Activated T-helper 2 cell treated with anti-CD3 and anti-CD28 coated beads, Interferon-gamma antibody, Interleukin-2, Interleukin-4, amounts not matched to agents 10 μg/mL and 5 μg/mL and 100 μg/mL, durations not matched to agents 14 hours and 24 hours and 36 hours (primary cell): Measurements from ENCODE around the gene SH3RF3. TPM values are rescaled to one million over a fixed set of nuclear protein-coding genes. Genes with fewer than 3 reads are reported as not detected.
A peak's percentile ranks its signal among the peaks of the same experiment; 100 is the strongest.

Experiments
- DNase-seq: peaks from one replicate; pipeline ENCODE4 v3.0.0; 2021; ENCODE audit warnings: low spot score
- H3K27ac Mint-ChIP-seq: one replicate; pipeline ENCODE4 v1.8.0; 2021; ENCODE audit warnings: mixed read lengths
- H3K27me3 Mint-ChIP-seq: one replicate; pipeline ENCODE4 v1.8.0; 2021; ENCODE audit warnings: low read depth, mixed read lengths
- H3K36me3 Mint-ChIP-seq: one replicate; pipeline ENCODE4 v1.8.0; 2021; ENCODE audit warnings: low read depth, mixed read lengths
- H3K4me1 Mint-ChIP-seq: one replicate; pipeline ENCODE4 v1.8.0; 2021; ENCODE audit warnings: low read depth, mixed read lengths
- H3K4me3 Mint-ChIP-seq: one replicate; pipeline ENCODE4 v1.8.0; 2021; ENCODE audit warnings: low read depth, mild to moderate bottlenecking, moderate library complexity, mixed read lengths
- H3K9me3 Mint-ChIP-seq: one replicate; pipeline ENCODE4 v1.8.0; 2021; ENCODE audit warnings: mixed read lengths
- intact Hi-C: fragments of 100-400 bp; cut with micrococcal nuclease; formaldehyde crosslinking; loops from one replicate; pipeline ENCODE4 v1.15.1; 2023
- total RNA-seq: library from RNA; stranded (reverse); gene quantifications from 2 replicates; pipeline ENCODE4 v1.2.3, GENCODE V29; 2022

Gene SH3RF3
- total RNA-seq, 1 donor from 2014 or later = 0.78 TPM

- Mint-ChIP-seq H3K4me3 (no peak overlapping the region), H3K4me1 (no peaks in the 10 kb centered on the region), H3K27ac (no peak overlapping the region), H3K27me3 (no peaks in the 10 kb centered on the region), H3K36me3 (no peaks in the 10 kb centered on the region), H3K9me3 (no peaks in the 10 kb centered on the region)
- intact Hi-C loops = loop anchor here (10.0 kb wide), 1 partner anchor 105 kb away; no protein-coding TSS in a partner anchor
- DNase-seq = no peak
These were observed 370.6 kb downstream of the SH3RF3 start for GRCh38 chr2:109499566-109499965.

GRCh38 chr2:109500910-109501309 lies 371.9 kb downstream of the SH3RF3 start:
- H3K27ac Mint-ChIP-seq = no peak overlapping the region
- H3K4me3 Mint-ChIP-seq = no peak overlapping the region
- no peak for DNase-seq
- H3K9me3 Mint-ChIP-seq = no peaks in the 10 kb centered on the region
- intact Hi-C loops = loop anchor here (10.0 kb wide), 1 partner anchor 156 kb away; no protein-coding TSS in a partner anchor
- H3K36me3 Mint-ChIP-seq = no peaks in the 10 kb centered on the region
- no peaks in the 10 kb centered on the region for H3K4me1 Mint-ChIP-seq
- no peaks in the 10 kb centered on the region for H3K27me3 Mint-ChIP-seq

GRCh38 chr2:109501461-109501860 lies 372.5 kb downstream of the SH3RF3 start:
- Mint-ChIP-seq H3K27ac (no peak overlapping the region), H3K4me1 (no peaks in the 10 kb centered on the region), H3K4me3 (no peak overlapping the region), H3K36me3 (no peaks in the 10 kb centered on the region), H3K9me3 (no peaks in the 10 kb centered on the region), H3K27me3 (no peaks in the 10 kb centered on the region)
- intact Hi-C loops = loop anchor here (10.0 kb wide), 1 partner anchor 157 kb away; no protein-coding TSS in a partner anchor
- no peak for DNase-seq

GRCh38 chr2:109503191-109503590 lies 374.2 kb downstream of the SH3RF3 start:
- Mint-ChIP-seq H3K27ac (no peak overlapping the region), H3K4me1 (no peaks in the 10 kb centered on the region), H3K27me3 (peaks cover under 1% of the 10 kb centered on the region), H3K36me3 (no peaks in the 10 kb centered on the region), H3K9me3 (no peaks in the 10 kb centered on the region), H3K4me3 (no peak overlapping the region)
- DNase-seq = no peak
- intact Hi-C loops = loop anchor here (10.0 kb wide), 1 partner anchor 158 kb away; no protein-coding TSS in a partner anchor

GRCh38 chr2:109507217-109507616 lies 378.2 kb downstream of the SH3RF3 start:
- H3K27me3 Mint-ChIP-seq = peaks cover 4% of the 10 kb centered on the region
- DNase-seq = no peak
- H3K27ac Mint-ChIP-seq = no peak overlapping the region
- no peaks in the 10 kb centered on the region for H3K36me3 Mint-ChIP-seq
- intact Hi-C loops = loop anchor here (10.0 kb wide), 1 partner anchor 162 kb away; no protein-coding TSS in a partner anchor
- H3K4me1 Mint-ChIP-seq = no peaks in the 10 kb centered on the region
- H3K4me3 Mint-ChIP-seq = no peak overlapping the region
- no peaks in the 10 kb centered on the region for H3K9me3 Mint-ChIP-seq

- H3K36me3 Mint-ChIP-seq = no peaks in the 10 kb centered on the region
- no peaks in the 10 kb centered on the region for H3K9me3 Mint-ChIP-seq
- H3K4me1 Mint-ChIP-seq = no peaks in the 10 kb centered on the region
- H3K27me3 Mint-ChIP-seq = peaks cover 4% of the 10 kb centered on the region
- intact Hi-C loops = loop anchor here (10.0 kb wide), 1 partner anchor 163 kb away; no protein-coding TSS in a partner anchor
- no peak for DNase-seq
- no peak overlapping the region for H3K4me3 Mint-ChIP-seq
- no peak overlapping the region for H3K27ac Mint-ChIP-seq
These were observed 378.8 kb downstream of the SH3RF3 start for GRCh38 chr2:109507828-109508227.

GRCh38 chr2:109508556-109508955 lies 379.6 kb downstream of the SH3RF3 start:
- Mint-ChIP-seq H3K4me3 (no peak overlapping the region), H3K9me3 (no peaks in the 10 kb centered on the region), H3K36me3 (no peaks in the 10 kb centered on the region), H3K4me1 (no peaks in the 10 kb centered on the region), H3K27me3 (peaks cover 4% of the 10 kb centered on the region), H3K27ac (no peak overlapping the region)
- intact Hi-C loops = loop anchor here (10.0 kb wide), 1 partner anchor 164 kb away; no protein-coding TSS in a partner anchor
- DNase-seq = no peak

GRCh38 chr2:109510136-109511028 lies 381.4 kb downstream of the SH3RF3 start:
- H3K4me1 Mint-ChIP-seq = no peaks in the 10 kb centered on the region
- intact Hi-C loops = loop anchor here (1.0 kb wide), 1 partner anchor 382 kb away; no protein-coding TSS in a partner anchor
- no peaks in the 10 kb centered on the region for H3K36me3 Mint-ChIP-seq
- H3K27me3 Mint-ChIP-seq = peaks cover 4% of the 10 kb centered on the region
- H3K4me3 Mint-ChIP-seq = no peak overlapping the region
- no peak overlapping the region for H3K27ac Mint-ChIP-seq
- H3K9me3 Mint-ChIP-seq = no peaks in the 10 kb centered on the region
- DNase-seq = peak; percentile 61

GRCh38 chr2:109511168-109511567 lies 382.2 kb downstream of the SH3RF3 start:
- H3K4me3 Mint-ChIP-seq = no peak overlapping the region
- no peak for DNase-seq
- intact Hi-C loops = no loop called here
- H3K36me3 Mint-ChIP-seq = no peaks in the 10 kb centered on the region
- H3K27ac Mint-ChIP-seq = no peak overlapping the region
- no peaks in the 10 kb centered on the region for H3K4me1 Mint-ChIP-seq
- H3K27me3 Mint-ChIP-seq = peaks cover 4% of the 10 kb centered on the region
- no peaks in the 10 kb centered on the region for H3K9me3 Mint-ChIP-seq

- intact Hi-C loops = no loop called here
- H3K4me1 Mint-ChIP-seq = no peaks in the 10 kb centered on the region
- peaks cover 4% of the 10 kb centered on the region for H3K27me3 Mint-ChIP-seq
- no peak for DNase-seq
- no peaks in the 10 kb centered on the region for H3K9me3 Mint-ChIP-seq
- no peak overlapping the region for H3K4me3 Mint-ChIP-seq
- H3K27ac Mint-ChIP-seq = no peak overlapping the region
- no peaks in the 10 kb centered on the region for H3K36me3 Mint-ChIP-seq
These were observed 383.1 kb downstream of the SH3RF3 start for GRCh38 chr2:109512076-109512475.

- H3K4me3 Mint-ChIP-seq = no peak overlapping the region
- H3K9me3 Mint-ChIP-seq = no peaks in the 10 kb centered on the region
- peaks cover 3% of the 10 kb centered on the region for H3K27me3 Mint-ChIP-seq
- no peaks in the 10 kb centered on the region for H3K36me3 Mint-ChIP-seq
- intact Hi-C loops = no loop called here
- no peaks in the 10 kb centered on the region for H3K4me1 Mint-ChIP-seq
- no peak for DNase-seq
- H3K27ac Mint-ChIP-seq = no peak overlapping the region
These were observed 384.2 kb downstream of the SH3RF3 start for GRCh38 chr2:109513230-109513629.

GRCh38 chr2:109513749-109514588 lies 385.0 kb downstream of the SH3RF3 start:
- H3K9me3 Mint-ChIP-seq = no peaks in the 10 kb centered on the region
- H3K36me3 Mint-ChIP-seq = no peaks in the 10 kb centered on the region
- H3K4me1 Mint-ChIP-seq = no peaks in the 10 kb centered on the region
- H3K27ac Mint-ChIP-seq = no peak overlapping the region
- DNase-seq = no peak
- intact Hi-C loops = no loop called here
- no peak overlapping the region for H3K4me3 Mint-ChIP-seq
- H3K27me3 Mint-ChIP-seq = no peaks in the 10 kb centered on the region
